Measurements from ENCODE around the gene ZNF638.

DNA sequence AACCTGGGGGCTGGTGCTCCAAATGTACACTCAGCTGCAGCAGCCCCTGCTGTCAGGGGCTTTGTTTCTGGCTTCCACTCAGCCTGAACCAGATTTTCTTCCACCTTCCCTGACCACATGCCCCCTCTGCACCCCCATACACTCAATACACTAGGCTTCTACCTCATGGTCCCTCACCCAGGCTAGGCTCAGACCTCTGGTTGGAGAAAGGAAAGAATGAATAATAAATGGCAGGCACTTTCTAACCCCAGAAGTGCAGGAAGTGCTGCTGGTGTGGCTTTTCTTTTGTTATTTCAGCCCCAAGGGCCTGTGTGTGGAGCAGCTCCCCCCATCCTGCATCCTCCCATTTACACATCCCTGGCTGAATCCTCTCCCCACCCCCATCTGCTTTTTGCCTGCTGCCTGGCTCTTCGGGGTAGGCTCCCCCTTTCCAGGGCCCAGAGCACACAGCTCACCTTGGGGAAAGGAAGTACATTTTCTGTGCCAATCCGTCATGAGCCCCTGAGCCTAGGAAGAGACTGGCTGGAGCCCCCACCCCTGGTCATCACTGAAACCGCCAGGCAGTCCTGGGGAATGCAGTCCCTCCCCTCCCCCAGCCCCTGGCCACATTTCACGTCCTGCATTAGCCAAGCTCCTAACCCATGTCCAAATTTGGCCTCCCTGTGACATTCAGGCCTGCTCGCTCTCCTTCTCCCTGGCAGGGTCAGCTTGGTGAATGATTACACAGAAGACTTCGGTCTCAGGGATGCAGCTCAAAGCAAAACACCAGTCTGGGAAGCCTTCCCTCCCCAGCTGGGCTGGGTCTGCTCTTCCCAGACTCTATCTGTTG, 124.4 kb downstream of the ZNF638 start:
- TF ChIP-seq, protein P1, sequence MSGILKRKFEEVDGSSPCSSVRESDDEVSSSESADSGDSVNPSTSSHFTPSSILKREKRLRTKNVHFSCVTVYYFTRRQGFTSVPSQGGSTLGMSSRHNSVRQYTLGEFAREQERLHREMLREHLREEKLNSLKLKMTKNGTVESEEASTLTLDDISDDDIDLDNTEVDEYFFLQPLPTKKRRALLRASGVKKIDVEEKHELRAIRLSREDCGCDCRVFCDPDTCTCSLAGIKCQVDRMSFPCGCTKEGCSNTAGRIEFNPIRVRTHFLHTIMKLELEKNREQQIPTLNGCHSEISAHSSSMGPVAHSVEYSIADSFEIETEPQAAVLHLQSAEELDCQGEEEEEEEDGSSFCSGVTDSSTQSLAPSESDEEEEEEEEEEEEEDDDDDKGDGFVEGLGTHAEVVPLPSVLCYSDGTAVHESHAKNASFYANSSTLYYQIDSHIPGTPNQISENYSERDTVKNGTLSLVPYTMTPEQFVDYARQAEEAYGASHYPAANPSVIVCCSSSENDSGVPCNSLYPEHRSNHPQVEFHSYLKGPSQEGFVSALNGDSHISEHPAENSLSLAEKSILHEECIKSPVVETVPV (CRISPR knock-in tag; IDR thresholded peaks at IDR 0.05): no peak
- TF ChIP-seq ARNTL (CRISPR knock-in tag; IDR thresholded peaks at IDR 0.05; ENCODE audit: borderline replicate concordance, low read depth): no peak
- no peak for TF ChIP-seq ZFP30 (CRISPR knock-in tag; IDR thresholded peaks at IDR 0.05)
- TF ChIP-seq, protein P2, sequence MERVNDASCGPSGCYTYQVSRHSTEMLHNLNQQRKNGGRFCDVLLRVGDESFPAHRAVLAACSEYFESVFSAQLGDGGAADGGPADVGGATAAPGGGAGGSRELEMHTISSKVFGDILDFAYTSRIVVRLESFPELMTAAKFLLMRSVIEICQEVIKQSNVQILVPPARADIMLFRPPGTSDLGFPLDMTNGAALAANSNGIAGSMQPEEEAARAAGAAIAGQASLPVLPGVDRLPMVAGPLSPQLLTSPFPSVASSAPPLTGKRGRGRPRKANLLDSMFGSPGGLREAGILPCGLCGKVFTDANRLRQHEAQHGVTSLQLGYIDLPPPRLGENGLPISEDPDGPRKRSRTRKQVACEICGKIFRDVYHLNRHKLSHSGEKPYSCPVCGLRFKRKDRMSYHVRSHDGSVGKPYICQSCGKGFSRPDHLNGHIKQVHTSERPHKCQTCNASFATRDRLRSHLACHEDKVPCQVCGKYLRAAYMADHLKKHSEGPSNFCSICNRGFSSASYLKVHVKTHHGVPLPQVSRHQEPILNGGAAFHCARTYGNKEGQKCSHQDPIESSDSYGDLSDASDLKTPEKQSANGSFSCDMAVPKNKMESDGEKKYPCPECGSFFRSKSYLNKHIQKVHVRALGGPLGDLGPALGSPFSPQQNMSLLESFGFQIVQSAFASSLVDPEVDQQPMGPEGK (CRISPR knock-in tag; IDR thresholded peaks at IDR 0.05; ENCODE audit: borderline replicate concordance): no peak
- TF ChIP-seq, protein P3, sequence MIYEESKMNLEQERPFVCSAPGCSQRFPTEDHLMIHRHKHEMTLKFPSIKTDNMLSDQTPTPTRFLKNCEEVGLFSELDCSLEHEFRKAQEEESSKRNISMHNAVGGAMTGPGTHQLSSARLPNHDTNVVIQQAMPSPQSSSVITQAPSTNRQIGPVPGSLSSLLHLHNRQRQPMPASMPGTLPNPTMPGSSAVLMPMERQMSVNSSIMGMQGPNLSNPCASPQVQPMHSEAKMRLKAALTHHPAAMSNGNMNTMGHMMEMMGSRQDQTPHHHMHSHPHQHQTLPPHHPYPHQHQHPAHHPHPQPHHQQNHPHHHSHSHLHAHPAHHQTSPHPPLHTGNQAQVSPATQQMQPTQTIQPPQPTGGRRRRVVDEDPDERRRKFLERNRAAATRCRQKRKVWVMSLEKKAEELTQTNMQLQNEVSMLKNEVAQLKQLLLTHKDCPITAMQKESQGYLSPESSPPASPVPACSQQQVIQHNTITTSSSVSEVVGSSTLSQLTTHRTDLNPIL (CRISPR knock-in tag; IDR thresholded peaks at IDR 0.05; ENCODE audit: low read depth): no peak
- TF ChIP-seq ESRRG (CRISPR knock-in tag; IDR thresholded peaks at IDR 0.05): no peak
- TF ChIP-seq TCF4 (CRISPR knock-in tag; IDR thresholded peaks at IDR 0.05; ENCODE audit: borderline replicate concordance): no peak
- TF ChIP-seq TOX (CRISPR knock-in tag; IDR thresholded peaks at IDR 0.05; ENCODE audit: borderline replicate concordance): no peak
